Measurements from ENCODE around the gene FKBP2. TPM values are rescaled to one million over a fixed set of nuclear protein-coding genes. Genes with fewer than 3 reads are reported as not detected.

Gene FKBP2
- 52.8 and 69.6 TPM in 2 replicates for total RNA-seq (ENCODE audit: low replicate concordance)
- long read RNA-seq, transcript FKBP2-201 (6 exons, 657 nt): major isoform, 19 of 25 reads
- long read RNA-seq, partial matches to known transcripts: 3 of 25 reads
- long read RNA-seq, other reads (novel, unspliced or antisense): 3 of 25 reads

DNA sequence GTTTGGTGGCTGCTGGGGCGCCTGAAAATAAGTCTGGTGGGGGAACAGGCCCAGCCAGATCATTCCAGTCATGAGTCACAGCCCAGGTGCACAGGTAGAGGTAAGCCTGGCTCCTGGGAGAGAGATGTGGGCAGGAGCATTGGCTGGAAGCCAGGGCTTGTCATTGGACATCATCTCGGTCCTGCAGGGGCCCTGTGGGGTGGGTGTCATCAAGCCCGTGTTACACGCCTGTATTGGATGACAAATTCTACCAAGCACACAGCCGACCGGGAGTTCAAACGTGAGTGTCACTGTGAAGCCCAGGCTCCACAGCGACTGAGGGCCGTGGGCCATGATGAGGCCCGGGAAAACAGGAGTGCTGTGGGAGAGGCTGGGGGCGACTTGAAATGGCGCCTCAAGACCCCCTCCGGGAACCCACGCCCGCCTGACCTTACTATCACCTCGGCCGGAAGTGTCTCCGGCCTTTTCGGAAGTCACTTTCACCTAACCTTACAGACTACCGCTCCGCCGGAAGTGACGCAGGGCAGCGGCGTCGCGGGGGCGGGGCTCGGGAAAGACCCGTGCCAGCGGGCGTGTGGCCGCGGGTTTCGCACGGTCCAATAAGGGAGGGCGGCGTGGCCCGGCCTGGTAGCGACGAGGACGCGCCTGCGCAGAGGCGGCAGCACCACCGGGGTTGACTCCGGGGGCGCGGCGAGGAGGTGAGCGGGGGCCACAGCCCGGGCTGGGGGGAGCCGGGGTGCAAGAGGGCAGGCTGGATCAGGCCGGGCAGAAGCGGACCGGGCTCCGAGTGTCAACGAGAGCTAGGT is at the start of gene FKBP2:
Gene FKBP2 (plus strand): TSS at position 661 of the 806 bp plus-strand sequence. CDS start 1,293 bp downstream, outside the sequence.
- Mint-ChIP-seq H3K9me3 (no peaks in the 10 kb centered on the region), H3K27ac (peak within 1 kb of the TSS; percentile 100), H3K4me3 (peak within 1 kb of the TSS; percentile 91), H3K4me1 (ENCODE audit: unreplicated experiment) (peaks cover 11% of the 10 kb centered on the region), H3K27me3 (no peaks in the 10 kb centered on the region), H3K36me3 (peaks cover 3% of the 10 kb centered on the region)
- peak; percentile 99 for DNase-seq (ENCODE audit: extremely low spot score, unreplicated experiment)
- TF ChIP-seq, protein P1, sequence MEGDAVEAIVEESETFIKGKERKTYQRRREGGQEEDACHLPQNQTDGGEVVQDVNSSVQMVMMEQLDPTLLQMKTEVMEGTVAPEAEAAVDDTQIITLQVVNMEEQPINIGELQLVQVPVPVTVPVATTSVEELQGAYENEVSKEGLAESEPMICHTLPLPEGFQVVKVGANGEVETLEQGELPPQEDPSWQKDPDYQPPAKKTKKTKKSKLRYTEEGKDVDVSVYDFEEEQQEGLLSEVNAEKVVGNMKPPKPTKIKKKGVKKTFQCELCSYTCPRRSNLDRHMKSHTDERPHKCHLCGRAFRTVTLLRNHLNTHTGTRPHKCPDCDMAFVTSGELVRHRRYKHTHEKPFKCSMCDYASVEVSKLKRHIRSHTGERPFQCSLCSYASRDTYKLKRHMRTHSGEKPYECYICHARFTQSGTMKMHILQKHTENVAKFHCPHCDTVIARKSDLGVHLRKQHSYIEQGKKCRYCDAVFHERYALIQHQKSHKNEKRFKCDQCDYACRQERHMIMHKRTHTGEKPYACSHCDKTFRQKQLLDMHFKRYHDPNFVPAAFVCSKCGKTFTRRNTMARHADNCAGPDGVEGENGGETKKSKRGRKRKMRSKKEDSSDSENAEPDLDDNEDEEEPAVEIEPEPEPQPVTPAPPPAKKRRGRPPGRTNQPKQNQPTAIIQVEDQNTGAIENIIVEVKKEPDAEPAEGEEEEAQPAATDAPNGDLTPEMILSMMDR (conservative IDR thresholded peaks at IDR 0.05): no peak

DNA sequence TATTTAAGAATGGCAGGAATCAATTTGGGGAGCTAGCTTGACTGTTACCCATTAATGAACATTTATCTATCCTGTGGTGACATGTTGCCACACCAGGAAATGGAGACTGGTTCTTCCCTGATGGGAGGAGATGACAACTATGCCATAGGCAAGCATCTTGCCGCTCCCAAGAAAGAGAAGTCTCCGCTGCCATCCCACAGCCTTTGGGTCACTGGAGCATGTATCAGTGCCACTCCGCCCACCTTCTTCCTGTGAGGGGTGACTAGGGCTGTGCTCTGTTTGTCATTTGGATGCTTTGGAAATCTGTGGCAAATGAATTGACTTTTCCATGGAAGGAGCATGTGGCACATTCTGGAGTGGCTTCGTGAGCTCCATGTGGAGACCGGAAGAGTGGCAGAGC is 48.5 kb upstream of the FKBP2 start:
- no peak overlapping the region for H3K27ac Mint-ChIP-seq
- no peak for DNase-seq (ENCODE audit: extremely low spot score, unreplicated experiment)
- H3K4me1 Mint-ChIP-seq (ENCODE audit: unreplicated experiment): peaks cover 6% of the 10 kb centered on the region
- peaks cover 30% of the 10 kb centered on the region for H3K36me3 Mint-ChIP-seq
- no peaks in the 10 kb centered on the region for H3K27me3 Mint-ChIP-seq
- no peak overlapping the region for H3K4me3 Mint-ChIP-seq
- TF ChIP-seq, protein P1 (conservative IDR thresholded peaks at IDR 0.05): no peak
- H3K9me3 Mint-ChIP-seq: no peaks in the 10 kb centered on the region

DNA sequence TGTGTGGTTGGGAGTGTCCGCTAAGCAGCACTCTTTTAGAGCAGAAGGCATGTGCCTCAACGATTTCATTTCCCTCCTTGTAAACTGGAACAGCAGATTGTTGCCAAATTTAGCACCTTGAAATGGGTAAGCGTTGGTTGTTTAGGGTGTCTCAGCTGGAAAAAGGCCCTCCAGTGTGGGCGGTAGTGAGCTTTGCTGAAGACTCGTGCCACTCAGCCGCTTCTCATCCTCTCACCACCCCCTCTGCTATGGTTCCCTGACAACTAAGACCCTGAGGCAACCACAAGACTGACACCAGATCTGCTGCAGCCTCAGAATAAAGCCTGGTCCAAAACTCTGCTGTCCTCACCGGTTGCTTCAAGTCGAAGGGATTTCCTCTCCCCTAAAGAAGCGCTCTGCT is 44.3 kb upstream of the FKBP2 start:
- no peak overlapping the region for H3K27ac Mint-ChIP-seq
- H3K36me3 Mint-ChIP-seq: peaks cover 32% of the 10 kb centered on the region
- H3K4me1 Mint-ChIP-seq (ENCODE audit: unreplicated experiment): peaks cover 6% of the 10 kb centered on the region
- TF ChIP-seq, protein P1 (conservative IDR thresholded peaks at IDR 0.05): no peak
- no peak overlapping the region for H3K4me3 Mint-ChIP-seq
- no peak for DNase-seq (ENCODE audit: extremely low spot score, unreplicated experiment)
- H3K9me3 Mint-ChIP-seq: no peaks in the 10 kb centered on the region
- no peaks in the 10 kb centered on the region for H3K27me3 Mint-ChIP-seq

DNA sequence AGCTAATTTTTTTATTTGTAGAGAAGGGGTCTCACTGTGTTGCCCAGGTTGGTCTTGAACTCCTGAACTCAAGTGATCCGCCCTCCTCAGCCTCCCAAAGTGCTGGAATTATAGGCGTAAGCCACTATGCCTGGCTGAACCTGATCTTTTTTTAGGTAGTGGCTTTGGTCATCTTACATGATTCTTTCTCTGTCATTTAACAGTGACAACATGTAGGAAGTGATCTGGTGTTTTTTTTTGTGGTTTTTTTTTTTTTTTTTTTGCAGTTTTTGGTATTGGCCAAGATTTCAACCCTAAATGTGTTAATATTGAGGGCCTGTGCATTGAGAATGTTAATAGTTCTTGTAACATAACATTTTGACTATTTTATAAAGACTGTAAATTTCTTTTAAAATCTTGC is 42.4 kb upstream of the FKBP2 start:
- TF ChIP-seq, protein P1 (conservative IDR thresholded peaks at IDR 0.05): no peak
- peaks cover 35% of the 10 kb centered on the region for H3K36me3 Mint-ChIP-seq
- no peaks in the 10 kb centered on the region for H3K4me1 Mint-ChIP-seq (ENCODE audit: unreplicated experiment)
- H3K27ac Mint-ChIP-seq: no peak overlapping the region
- DNase-seq (ENCODE audit: extremely low spot score, unreplicated experiment): no peak
- H3K9me3 Mint-ChIP-seq: no peaks in the 10 kb centered on the region
- no peaks in the 10 kb centered on the region for H3K27me3 Mint-ChIP-seq
- no peak overlapping the region for H3K4me3 Mint-ChIP-seq

DNA sequence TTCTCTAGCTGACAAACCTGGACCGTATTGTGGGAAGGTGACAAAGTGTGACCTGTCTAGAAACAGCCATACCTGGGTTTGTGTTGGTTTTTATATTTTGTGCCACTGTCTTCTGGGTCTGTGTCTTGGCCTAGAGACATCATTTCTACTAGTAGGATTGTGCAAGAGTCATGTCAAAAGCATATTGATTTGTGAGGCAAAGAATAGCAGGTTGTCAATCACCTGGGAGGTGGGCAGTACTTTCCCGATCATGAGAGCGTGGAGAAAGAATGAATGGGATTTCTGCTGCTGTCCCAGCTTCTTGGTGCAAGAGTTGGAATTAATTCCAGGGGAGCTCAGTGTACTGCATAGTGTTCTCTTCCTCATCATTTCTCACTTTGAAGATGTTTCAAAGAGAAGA is 39.4 kb upstream of the FKBP2 start:
- no peak for DNase-seq (ENCODE audit: extremely low spot score, unreplicated experiment)
- Mint-ChIP-seq H3K27ac (no peak overlapping the region), H3K9me3 (no peaks in the 10 kb centered on the region), H3K4me3 (no peak overlapping the region), H3K27me3 (no peaks in the 10 kb centered on the region), H3K36me3 (peaks cover 31% of the 10 kb centered on the region), H3K4me1 (ENCODE audit: unreplicated experiment) (peaks cover 10% of the 10 kb centered on the region)
- TF ChIP-seq, protein P1 (conservative IDR thresholded peaks at IDR 0.05): no peak
